Uterus (tissue), 4 donors: Measurements from ENCODE around the gene NAA60. TPM values are rescaled to one million over a fixed set of nuclear protein-coding genes. Genes with fewer than 3 reads are reported as not detected.
"Not testable (repeated sequence)": the region's sequence is repeated elsewhere in the genome, so short reads cannot be mapped to it uniquely, and the experiment has no call there.

Source experiments
- DNase-seq, 2 donors: peaks; one replicate each; pipeline ENCODE4 v3.0.0-alpha.2; 2019 to 2020
- H3K27ac ChIP-seq, 2 donors: fragments of 200-600 bp; sonication (generic); 1 replicate in 1 of 2; 2 replicates in 1 of 2; pipeline ENCODE4 v1.5.1; 2016 to 2018
- H3K27me3 ChIP-seq, 2 donors: fragments of 200-600 bp; sonication (generic); one replicate each; pipeline ENCODE4 v1.5.1; 2018 to 2019; ENCODE audit warnings: control low read depth in 1 of 2
- H3K36me3 ChIP-seq, 2 donors: fragments of 200-600 bp; sonication (generic); one replicate each; pipeline ENCODE4 v1.5.1; 2019; ENCODE audit warnings: control low read depth in 1 of 2
- H3K4me1 ChIP-seq, 2 donors: fragments of 200-600 bp; sonication (generic); one replicate each; pipeline ENCODE4 v1.5.1; 2018 to 2019; ENCODE audit warnings: control low read depth in 1 of 2
- H3K4me3 ChIP-seq, 2 donors: fragments of 200-600 bp; sonication (generic); 1 replicate in 1 of 2; 2 replicates in 1 of 2; pipeline ENCODE4 v1.5.1; 2018 to 2019; ENCODE audit warnings: mild to moderate bottlenecking in 1 of 2
- H3K9me3 ChIP-seq, 2 donors: fragments of 200-600 bp; sonication (generic); one replicate each; pipeline ENCODE4 v1.5.1; 2019; ENCODE audit warnings: control low read depth in 1 of 2
- POLR2A ChIP-seq, 2 donors: fragments of 450-650 bp; IDR thresholded peaks; one replicate each; pipeline ENCODE4 v1.6.1; 2016; ENCODE audit warnings: antibody characterized with exemption in 2 of 2, mild to moderate bottlenecking in 1 of 2, moderate library complexity in 1 of 2
- intact Hi-C: fragments of 100-400 bp; cut with DNase I; formaldehyde crosslinking; loops from one replicate; pipeline ENCODE4 v1.15.1; 2023; ENCODE audit warnings: low total_unique reads
- total RNA-seq, 4 donors: library from RNA; depleted of rRNA in 3 of 4; stranded (reverse); fragments of >200 nt in 3 of 4; gene quantifications; one replicate each; pipeline versions ENCODE4 v1.1.0 to v1.2.4, GENCODE V29; 2014 to 2023
- TF ChIP-seq, protein P1 (sequence below), 4 experiments: fragments of 200-600 bp in 2 of 4; fragments of 450-650 bp in 2 of 4; sonication (generic) in 2 of 4; IDR thresholded peaks; one replicate each; pipeline ENCODE4 v1.5.1; 2016 to 2019; ENCODE audit warnings: antibody characterized with exemption in 4 of 4, mild to moderate bottlenecking in 2 of 4, moderate library complexity in 1 of 4
- donor health status: DM: yes; HTN: yes; CAD: no.

NAA60 gene
- total RNA-seq, 4 donors from 2014 or later, result 17.4 to 45.1 (median 27.9) TPM

GRCh38 chr16:3495176-3495575, 51.7 kb downstream of the NAA60 start, which contains the start of gene C16orf90:
C16orf90 (minus strand) TSS chr16:3495489; CDS start chr16:3495421, 68 bp downstream.
- Histone ChIP-seq H3K27me3 (no peaks in the 10 kb centered on the region), H3K4me1 (no peaks in the 10 kb centered on the region), H3K36me3 (no peaks in the 10 kb centered on the region), H3K9me3 (no peaks in the 10 kb centered on the region), H3K27ac (no peak within 1 kb of the TSS), H3K4me3 (no peak within 1 kb of the TSS)
- TF ChIP-seq POLR2A (IDR thresholded peaks at IDR 0.05), result no peak
- intact Hi-C loops, result no loop called here
- no peak for DNase-seq

DNA sequence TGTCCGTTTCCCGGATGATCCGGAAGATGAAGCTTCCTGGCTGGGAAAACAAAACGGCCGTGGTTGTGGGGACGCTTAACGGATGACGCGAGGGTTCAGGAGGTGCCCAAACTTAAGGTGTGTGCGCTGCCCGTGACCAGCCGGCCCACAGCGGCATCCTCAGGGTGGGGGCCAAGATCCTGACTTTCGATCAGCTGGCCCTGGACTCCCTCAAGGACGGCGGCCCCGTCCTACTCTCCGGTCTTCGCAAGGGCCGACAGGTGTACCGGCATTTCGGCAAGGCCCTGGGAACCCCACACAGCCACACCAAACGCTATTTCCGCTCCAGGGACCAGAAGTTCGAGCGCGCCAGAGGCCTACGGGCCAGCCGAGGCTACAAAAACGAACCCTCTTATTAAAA, 52.9 kb downstream of the NAA60 start:
- H3K4me1 ChIP-seq, result peaks cover 0 to 3% of the 10 kb centered on the region in 2 donors
- H3K27me3 ChIP-seq, result no peaks in the 10 kb centered on the region
- TF ChIP-seq, protein P1, sequence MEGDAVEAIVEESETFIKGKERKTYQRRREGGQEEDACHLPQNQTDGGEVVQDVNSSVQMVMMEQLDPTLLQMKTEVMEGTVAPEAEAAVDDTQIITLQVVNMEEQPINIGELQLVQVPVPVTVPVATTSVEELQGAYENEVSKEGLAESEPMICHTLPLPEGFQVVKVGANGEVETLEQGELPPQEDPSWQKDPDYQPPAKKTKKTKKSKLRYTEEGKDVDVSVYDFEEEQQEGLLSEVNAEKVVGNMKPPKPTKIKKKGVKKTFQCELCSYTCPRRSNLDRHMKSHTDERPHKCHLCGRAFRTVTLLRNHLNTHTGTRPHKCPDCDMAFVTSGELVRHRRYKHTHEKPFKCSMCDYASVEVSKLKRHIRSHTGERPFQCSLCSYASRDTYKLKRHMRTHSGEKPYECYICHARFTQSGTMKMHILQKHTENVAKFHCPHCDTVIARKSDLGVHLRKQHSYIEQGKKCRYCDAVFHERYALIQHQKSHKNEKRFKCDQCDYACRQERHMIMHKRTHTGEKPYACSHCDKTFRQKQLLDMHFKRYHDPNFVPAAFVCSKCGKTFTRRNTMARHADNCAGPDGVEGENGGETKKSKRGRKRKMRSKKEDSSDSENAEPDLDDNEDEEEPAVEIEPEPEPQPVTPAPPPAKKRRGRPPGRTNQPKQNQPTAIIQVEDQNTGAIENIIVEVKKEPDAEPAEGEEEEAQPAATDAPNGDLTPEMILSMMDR (IDR thresholded peaks at IDR 0.05), result no peak
- TF ChIP-seq POLR2A (IDR thresholded peaks at IDR 0.05), result no peak
- no peak overlapping the region for H3K27ac ChIP-seq
- H3K36me3 ChIP-seq, result no peaks in the 10 kb centered on the region
- H3K4me3 ChIP-seq, result no peak overlapping the region
- DNase-seq, result no peak
- no peaks in the 10 kb centered on the region for H3K9me3 ChIP-seq
- intact Hi-C loops, result no loop called here

GRCh38 chr16:3497771-3498170, 54.3 kb downstream of the NAA60 start:
- intact Hi-C loops, result no loop called here
- TF ChIP-seq, protein P1 (IDR thresholded peaks at IDR 0.05), result no peak
- TF ChIP-seq POLR2A (IDR thresholded peaks at IDR 0.05), result no peak
- no peaks in the 10 kb centered on the region for H3K36me3 ChIP-seq
- no peaks in the 10 kb centered on the region for H3K9me3 ChIP-seq
- no peak overlapping the region for H3K4me3 ChIP-seq
- peaks cover 0 to 11% of the 10 kb centered on the region in 2 donors for H3K4me1 ChIP-seq
- no peaks in the 10 kb centered on the region for H3K27me3 ChIP-seq
- H3K27ac ChIP-seq, result no peak overlapping the region
- no peak for DNase-seq

DNA sequence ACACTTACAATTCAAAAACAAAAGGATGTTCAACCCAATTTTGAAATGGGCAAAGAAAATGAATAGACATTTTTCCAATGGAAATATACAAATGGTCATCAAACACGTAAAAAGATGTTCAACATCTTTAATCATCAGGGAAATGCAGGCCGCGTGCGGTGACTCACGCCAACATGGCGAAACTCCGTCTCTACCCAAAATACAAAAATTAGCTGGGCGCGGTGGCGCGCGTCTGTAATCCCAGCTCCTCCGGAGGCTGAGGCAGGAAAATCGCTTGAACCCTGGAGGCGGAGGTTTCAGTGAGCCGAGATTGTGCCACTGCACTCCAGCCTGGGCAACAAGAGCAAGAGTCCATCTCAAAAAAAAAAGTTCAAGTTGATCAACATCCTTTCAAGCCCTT, 55.5 kb downstream of the NAA60 start:
- H3K4me1 ChIP-seq, result peaks cover 0 to 11% of the 10 kb centered on the region in 2 donors
- H3K9me3 ChIP-seq, result no peaks in the 10 kb centered on the region
- no peaks in the 10 kb centered on the region for H3K36me3 ChIP-seq
- H3K4me3 ChIP-seq, result no peak overlapping the region
- intact Hi-C loops, result no loop called here
- DNase-seq, result no peak
- TF ChIP-seq POLR2A (IDR thresholded peaks at IDR 0.05), result no peak
- TF ChIP-seq, protein P1 (IDR thresholded peaks at IDR 0.05), result no peak
- no peak overlapping the region for H3K27ac ChIP-seq
- H3K27me3 ChIP-seq, result no peaks in the 10 kb centered on the region

- peak overlapping the region; percentile 87 to 89 for H3K4me3 ChIP-seq
- H3K36me3 ChIP-seq, H3K9me3 ChIP-seq, DNase-seq, intact Hi-C loops, H3K27me3 ChIP-seq: not testable (repeated sequence)
- peaks cover 0 to 11% of the 10 kb centered on the region in 2 donors for H3K4me1 ChIP-seq
- H3K27ac ChIP-seq, result peak overlapping the region; percentile 70 to 79
These were observed 57.9 kb downstream of the NAA60 start for GRCh38 chr16:3501412-3501761.

DNA sequence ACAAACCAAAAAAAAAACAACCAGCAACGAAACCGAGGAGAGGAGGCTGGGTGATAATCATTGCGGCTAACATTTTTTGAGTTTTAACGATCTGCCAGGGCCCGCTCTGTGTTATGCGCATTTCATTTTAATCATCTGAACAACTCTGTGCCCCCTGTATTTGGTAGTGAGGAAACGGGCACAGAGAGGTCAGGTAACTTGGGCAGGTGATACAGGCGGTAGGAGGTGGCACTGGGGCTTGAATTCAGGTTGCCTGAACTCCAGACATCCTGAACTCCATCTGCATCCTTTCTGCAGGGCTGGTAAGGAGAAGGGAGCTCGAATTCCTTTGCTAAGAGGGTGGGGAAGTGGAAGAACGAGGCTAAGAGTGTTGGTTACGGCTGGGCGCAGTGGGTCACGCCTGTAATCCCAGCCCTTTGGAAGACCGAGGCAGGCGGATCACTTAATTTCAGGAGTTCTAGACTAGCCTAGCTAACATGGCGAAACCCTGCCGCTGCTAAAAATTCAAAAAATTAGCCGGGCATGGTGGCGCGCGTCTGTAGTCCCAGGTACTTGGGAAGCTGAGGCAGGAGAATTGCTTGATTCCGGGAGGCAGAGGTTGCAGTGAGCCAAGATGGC, 58.4 kb downstream of the NAA60 start:
- TF ChIP-seq, protein P1 (IDR thresholded peaks at IDR 0.05), result no peak
- TF ChIP-seq POLR2A (IDR thresholded peaks at IDR 0.05), result no peak
- intact Hi-C loops, result no loop called here

More for the DNA sequence above, 58.4 kb downstream of the NAA60 start:
- peak overlapping the region; percentile 87 to 89 for H3K4me3 ChIP-seq
- H3K27ac ChIP-seq, result peak overlapping the region in 1 of 2 donors; percentile 79
- H3K9me3 ChIP-seq, result no peaks in the 10 kb centered on the region
- no peaks in the 10 kb centered on the region for H3K36me3 ChIP-seq
- H3K27me3 ChIP-seq, result no peaks in the 10 kb centered on the region
- DNase-seq, result no peak
- peaks cover 0 to 11% of the 10 kb centered on the region in 2 donors for H3K4me1 ChIP-seq
